ENCODE results near the gene PRR36.

- TF ChIP-seq CTCF (IDR thresholded peaks at IDR 0.05) (no peak), POLR2A (IDR thresholded peaks at IDR 0.05) (no peak)
Observed at GRCh38 chr19:7839476-7839875, 34.7 kb downstream of the PRR36 start.

All from thyroid gland (tissue), 4 donors.